DMS114 treated with DMSO at 0.1 percent for 48 hours (cell line): ENCODE data around the gene ZCCHC2.
A peak's percentile ranks its signal among the peaks of the same experiment; 100 is the strongest.

Experiments used
- DNase-seq: peaks from one replicate; lab custom pipeline; 2025; ENCODE audit not compliant: unreplicated experiment; lab: John Stamatoyannopoulos, UW

ZCCHC2 gene

GRCh38 chr18:62509779-62510178 is 13.0 kb upstream of the ZCCHC2 start:
- DNase-seq: no peak

GRCh38 chr18:62510789-62511188 is 12.0 kb upstream of the ZCCHC2 start:
- DNase-seq: no peak

GRCh38 chr18:62512532-62512931 is 10.3 kb upstream of the ZCCHC2 start:
- no peak for DNase-seq

- no peak for DNase-seq
Measured at GRCh38 chr18:62512996-62513395, 9.8 kb upstream of the ZCCHC2 start.

GRCh38 chr18:62514570-62514969 is 8.3 kb upstream of the ZCCHC2 start:
- no peak for DNase-seq

- no peak for DNase-seq
Measured at GRCh38 chr18:62516242-62516641, 6.6 kb upstream of the ZCCHC2 start.

- no peak for DNase-seq
Measured at GRCh38 chr18:62518460-62519375, 4.1 kb upstream of the ZCCHC2 start.

GRCh38 chr18:62519684-62520083 is 3.1 kb upstream of the ZCCHC2 start:
- DNase-seq: no peak

- no peak for DNase-seq
Measured at GRCh38 chr18:62521082-62521481, 1.7 kb upstream of the ZCCHC2 start.

GRCh38 chr18:62521593-62521992 is 1.2 kb upstream of the ZCCHC2 start:
- DNase-seq: no peak

- DNase-seq: peak; percentile 6
Measured at GRCh38 chr18:62522178-62522503, 684 bp upstream of the ZCCHC2 start.

- no peak for DNase-seq
Measured at GRCh38 chr18:62523255-62523588, 397 bp downstream of the ZCCHC2 start.

- no peak for DNase-seq
Measured at GRCh38 chr18:62523631-62524439, 1.0 kb downstream of the ZCCHC2 start.

GRCh38 chr18:62524440-62525200 is 1.8 kb downstream of the ZCCHC2 start:
- DNase-seq: no peak

- DNase-seq: no peak
Measured at GRCh38 chr18:62525608-62526007, 2.8 kb downstream of the ZCCHC2 start.

- peak; percentile 49 for DNase-seq
Measured at GRCh38 chr18:62526098-62527025, 3.5 kb downstream of the ZCCHC2 start.

GRCh38 chr18:62529597-62529996 is 6.8 kb downstream of the ZCCHC2 start:
- no peak for DNase-seq

GRCh38 chr18:62531078-62531477 is 8.3 kb downstream of the ZCCHC2 start:
- DNase-seq: no peak

GRCh38 chr18:62531931-62532330 is 9.1 kb downstream of the ZCCHC2 start:
- DNase-seq: no peak

- DNase-seq: no peak
Measured at GRCh38 chr18:62536005-62536404, 13.2 kb downstream of the ZCCHC2 start.
